Measurements from ENCODE around the gene UPB1.
"Not testable (repeated sequence)": the region's sequence is repeated elsewhere in the genome, so short reads cannot be mapped to it uniquely, and the experiment has no call there.

The UPB1 gene

DNA sequence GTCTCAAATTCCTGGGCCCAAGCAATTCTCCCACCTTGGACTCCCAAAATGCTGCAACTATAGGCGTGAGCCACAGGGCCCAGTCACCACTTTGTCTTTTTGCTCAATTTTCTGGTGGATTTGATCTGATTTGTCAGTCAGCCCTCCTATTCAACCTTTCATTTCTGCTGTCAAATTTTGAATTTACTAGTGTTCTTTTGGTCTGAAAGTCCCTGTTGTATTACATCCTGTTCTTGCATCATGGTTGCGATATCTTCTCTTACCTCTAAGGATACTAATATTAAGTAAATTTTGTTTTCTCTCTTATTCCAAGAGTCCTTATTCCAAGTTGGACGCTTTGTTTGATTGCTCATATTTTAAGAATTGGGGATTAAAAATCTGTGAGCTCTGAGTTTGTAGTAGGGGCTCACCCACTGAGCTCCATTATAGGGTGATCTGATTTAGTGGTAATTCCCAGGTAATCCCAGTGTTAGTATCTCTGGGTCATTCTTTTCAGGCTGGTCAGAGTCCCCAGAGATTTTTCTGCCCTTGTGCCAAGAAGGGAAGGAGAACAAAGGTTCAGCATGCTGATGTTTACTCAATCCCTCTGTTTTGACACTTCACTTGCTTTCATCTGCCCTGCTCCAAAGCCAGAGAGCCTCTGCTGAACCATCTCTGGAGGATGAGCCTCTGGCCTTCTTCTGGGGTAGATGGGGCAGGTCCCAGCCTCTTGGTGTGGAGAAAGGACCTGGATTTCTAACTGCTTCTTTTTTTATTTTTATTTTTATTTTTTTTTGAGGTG, 10.0 kb downstream of the UPB1 start:
- DNase-seq (ENCODE audit: low read depth), result no peak

DNA sequence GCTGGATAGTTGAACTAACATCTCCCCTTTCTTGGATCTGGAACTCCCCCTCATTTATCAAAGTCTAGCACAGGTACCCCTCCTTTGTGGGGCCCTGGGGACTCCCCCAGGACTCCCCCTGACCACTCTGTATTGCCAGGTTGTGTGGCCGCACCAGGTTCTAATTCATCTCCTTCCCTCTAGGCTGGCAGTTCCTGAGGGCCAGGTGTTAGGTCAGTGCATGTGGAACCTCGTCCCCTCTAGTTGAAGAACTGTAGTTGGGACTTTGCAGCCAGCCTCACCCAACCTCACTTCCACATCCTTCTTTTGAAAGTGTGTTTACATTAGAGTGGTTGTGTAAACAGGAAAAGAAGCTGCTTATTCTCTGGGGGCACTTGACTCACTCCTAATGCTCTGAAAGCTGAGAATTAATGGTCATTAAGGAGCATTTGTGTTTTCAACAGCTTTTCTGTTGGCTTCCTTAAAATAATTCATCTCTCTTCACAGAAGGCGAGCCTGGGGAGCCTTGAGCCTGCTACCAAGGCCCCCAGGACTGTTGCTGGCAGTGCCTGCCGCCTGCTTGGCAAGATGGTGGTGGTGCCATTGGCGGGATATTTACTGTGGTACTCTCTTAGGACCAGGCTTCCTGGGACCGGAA, 11.8 kb downstream of the UPB1 start:
- DNase-seq (ENCODE audit: low read depth), result no peak

DNA sequence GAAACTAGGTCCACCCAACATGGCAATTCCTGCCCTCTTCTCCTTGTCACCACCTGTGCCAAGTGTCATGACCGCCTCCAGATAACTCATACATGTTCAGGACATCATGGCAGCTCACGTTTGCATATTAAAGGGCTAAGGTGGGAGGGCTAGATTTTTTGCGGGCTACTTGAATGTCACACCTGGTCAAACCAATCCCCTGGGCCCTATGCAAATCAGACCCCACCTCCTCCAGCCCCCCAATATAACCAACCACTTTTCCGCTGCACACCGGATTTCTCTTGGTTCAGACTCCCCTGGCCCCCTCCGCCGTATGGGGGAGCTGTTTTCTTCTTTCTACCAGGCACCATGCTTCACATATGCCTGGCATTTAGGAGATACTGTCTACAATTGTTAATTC, 12.6 kb downstream of the UPB1 start:
- no peak for DNase-seq (ENCODE audit: low read depth)

DNA sequence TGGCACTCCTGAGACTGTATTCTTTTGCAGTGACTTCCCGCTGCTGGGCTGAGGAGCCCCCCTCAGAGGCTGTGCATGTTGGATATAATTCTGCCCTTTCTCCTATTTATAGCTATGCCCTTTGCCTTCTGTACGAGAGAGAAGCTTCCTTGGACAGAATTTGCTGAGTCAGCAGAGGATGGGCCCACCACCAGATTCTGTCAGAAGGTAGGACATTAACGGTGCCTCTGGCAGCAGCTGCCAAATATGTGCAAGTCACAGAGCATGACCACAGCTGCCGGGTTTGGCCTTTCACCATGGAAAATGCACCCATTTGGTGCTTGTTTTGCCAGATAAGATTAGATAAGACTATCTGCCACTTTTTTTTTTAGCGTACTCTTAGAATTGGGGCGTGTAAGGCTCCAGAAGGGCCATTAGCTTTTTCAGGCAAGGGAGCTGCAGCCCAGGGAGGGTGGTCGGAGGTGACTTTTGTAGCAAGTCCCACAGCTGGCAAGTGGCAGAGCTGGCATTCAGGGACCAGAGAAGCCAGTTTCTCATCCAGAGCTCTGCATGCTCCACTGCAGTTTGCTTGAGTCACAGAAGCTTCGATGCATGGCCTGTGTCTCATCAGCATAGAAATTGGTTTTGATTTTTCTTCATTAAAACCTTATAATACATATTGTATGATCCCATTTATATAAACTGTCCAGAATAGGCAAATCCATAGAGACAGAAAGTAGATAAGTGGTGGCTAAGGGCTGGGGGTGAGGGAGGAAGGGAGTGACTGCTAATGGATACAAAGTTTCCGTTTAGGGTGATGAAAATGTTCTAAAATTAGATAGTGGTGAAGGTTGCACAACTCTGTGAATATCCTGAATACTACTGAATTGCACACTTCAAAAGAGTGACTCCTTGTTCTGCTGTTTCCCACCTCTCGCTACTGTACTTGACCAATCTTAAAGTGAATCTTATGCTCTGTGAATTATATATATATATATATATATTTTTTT, 15.8 kb downstream of the UPB1 start:
- DNase-seq (ENCODE audit: low read depth), result no peak

DNA sequence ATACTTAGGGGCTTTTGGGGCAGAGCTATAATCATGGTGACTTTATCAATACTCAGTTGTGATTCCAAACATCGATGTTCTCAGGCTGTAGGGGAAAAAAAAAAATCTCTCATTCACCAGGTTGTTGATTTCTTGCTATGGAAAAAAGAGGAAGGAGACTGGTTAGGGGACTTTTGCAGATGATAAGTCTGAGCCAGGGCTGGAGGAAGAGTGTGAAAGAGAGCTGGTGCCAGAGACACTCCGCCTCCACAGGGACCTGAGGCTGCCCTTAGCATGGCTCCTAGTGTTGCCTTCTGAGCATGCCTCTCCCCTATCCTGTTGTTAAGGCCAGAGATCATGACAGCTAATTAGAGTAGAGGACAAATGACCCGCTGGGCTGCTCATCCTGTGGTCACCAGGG, 16.9 kb downstream of the UPB1 start:
- no peak for DNase-seq (ENCODE audit: low read depth)

DNA sequence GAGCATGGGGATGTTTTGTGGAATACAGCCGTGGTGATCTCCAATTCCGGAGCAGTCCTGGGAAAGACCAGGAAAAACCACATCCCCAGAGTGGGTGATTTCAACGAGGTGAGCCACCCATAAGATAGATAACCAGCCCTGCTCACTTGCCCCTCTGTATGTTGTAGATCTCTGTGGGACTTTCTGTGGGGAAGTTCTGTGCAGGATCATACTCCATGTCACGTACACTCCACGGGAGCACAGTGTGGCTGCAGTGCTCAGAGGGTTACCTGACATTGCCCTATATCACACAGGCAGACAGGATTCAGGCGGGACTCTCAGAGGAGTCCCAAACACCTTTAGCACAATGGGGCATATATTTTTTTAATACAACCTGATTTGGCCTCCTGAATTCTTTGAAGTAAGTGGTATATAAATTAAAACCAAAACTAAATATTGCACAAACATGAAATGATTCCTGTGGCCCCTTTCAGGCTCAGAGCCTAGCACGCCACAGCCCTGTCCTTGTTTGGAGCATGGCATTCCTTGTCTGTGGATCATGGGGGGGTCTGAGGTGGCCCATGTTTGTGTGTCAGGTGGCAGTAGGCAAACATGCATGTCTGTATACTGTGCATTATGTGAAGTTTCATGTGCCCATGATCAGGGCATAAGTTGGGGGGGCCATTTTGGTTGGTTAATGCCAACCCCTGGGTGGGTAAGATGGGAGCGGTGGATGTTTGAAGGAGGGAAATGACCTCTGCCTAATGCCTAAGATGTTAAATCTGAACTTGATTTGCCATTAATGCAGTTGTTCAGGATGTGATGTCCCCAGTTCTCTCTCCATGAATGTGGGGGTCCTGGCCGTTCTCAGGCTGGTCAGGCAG, 18.5 kb downstream of the UPB1 start:
- no peak for DNase-seq (ENCODE audit: low read depth)

DNA sequence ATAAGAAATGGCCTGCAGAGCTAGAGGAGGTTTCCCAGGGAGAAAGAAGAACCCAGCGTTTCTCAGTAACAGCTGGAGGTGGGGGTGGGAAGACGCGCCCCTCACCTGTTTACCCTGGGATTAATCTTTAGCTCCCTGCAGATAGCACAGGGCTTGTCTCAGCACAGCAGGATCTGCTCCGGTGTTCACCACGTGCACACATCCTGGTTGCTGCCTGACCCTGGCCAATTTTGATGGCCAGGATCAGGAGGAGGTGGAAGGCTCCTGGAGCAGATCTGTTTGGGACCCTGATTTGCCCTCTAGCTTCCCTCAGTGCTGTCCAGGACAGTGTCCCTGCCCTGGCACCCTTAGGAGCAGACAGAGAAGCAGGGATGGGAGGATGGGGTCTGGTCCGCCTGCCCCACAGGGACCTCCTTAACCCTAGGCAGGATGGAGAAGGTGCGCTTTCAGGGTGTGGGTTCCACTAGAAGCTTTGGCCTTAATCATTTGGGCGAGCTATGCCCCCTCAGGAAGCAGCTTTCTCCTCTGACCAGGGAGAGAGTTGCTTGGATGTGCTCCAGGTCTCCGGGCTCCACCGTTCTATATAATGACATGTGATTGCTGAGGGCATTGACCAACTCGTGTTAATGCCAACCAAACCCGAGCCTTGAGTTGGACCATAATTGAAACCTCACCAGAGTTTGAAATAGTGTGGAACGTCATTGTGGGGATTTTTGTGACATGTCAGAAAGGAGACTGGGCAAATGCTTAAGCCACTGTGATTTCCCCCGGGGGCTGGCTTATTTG, 19.3 kb downstream of the UPB1 start:
- no peak for DNase-seq (ENCODE audit: low read depth)

DNA sequence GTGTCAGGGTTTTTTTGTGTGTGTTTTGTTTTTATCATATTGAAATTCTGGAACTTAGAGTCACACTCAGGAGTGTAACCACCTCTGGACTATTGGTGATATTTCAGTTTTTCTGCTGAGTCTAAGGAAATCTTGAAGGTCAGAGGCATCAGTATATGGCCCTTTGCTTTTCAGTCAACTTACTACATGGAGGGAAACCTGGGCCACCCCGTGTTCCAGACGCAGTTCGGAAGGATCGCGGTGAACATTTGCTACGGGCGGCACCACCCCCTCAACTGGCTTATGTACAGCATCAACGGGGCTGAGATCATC, 19.9 kb downstream of the UPB1 start:
- DNase-seq (ENCODE audit: low read depth), result no peak

DNA sequence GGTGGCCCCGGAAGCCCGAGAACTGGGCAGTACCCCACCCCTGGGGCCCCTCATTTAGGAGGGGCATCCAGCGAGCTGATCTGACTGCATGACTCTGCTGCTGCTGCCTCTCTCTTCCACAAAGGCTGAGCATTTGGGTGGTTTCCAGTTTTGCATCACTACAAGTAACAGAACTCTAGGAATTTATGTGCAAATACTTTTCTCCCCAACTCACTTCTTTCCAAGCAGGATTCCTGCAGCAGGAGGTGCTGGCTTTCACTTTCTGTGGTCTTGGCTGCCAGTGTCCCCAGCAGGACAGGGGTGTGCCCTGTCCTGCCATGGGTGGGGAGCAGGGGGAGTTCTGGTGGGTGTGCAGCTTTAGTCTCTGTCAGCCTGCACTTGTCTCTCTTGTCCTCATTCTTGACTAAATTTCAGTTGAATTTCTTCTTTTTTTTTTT, 21.2 kb downstream of the UPB1 start:
- peak; percentile 71 for DNase-seq (ENCODE audit: low read depth)

DNA sequence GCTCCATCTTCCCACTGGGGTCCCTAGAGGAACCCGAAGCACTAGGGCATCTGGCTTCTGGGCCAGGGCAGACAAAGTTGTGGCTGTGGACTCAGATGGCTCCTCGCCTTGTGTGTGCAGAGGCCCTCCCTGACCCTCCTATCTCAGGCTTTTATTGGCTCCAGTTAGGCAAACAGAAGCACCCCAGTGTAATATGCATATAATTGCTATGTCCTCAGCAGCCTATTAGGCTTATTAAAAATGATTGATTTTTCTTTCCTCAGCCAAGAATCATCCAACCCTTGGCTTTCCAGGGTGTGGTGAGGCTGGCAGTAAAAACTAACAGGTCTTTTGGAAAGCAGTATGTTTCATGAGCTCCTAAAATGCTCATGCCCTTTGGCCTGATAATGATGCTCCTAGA, 22.3 kb downstream of the UPB1 start:
- DNase-seq (ENCODE audit: low read depth), result no peak

DNA sequence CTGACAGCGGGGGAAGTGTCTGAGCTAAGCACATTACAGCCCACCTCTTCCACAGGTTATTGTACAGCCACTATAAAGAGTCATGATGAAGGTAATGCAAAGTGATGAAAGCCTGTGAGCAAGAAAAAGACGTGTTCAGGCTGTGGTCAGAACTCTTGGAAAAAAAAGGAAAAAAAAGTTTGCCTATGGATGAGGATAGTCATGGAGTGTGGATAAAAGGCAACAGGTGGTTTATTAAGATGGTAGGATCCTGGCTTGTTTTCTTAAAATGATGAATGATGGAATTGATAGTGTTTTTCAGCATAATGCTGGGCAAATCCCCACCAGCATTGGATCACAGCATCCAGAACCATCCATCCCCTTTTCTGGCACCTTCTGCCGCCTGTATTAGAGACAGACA, 23.1 kb downstream of the UPB1 start:
- DNase-seq (ENCODE audit: low read depth), result no peak

DNA sequence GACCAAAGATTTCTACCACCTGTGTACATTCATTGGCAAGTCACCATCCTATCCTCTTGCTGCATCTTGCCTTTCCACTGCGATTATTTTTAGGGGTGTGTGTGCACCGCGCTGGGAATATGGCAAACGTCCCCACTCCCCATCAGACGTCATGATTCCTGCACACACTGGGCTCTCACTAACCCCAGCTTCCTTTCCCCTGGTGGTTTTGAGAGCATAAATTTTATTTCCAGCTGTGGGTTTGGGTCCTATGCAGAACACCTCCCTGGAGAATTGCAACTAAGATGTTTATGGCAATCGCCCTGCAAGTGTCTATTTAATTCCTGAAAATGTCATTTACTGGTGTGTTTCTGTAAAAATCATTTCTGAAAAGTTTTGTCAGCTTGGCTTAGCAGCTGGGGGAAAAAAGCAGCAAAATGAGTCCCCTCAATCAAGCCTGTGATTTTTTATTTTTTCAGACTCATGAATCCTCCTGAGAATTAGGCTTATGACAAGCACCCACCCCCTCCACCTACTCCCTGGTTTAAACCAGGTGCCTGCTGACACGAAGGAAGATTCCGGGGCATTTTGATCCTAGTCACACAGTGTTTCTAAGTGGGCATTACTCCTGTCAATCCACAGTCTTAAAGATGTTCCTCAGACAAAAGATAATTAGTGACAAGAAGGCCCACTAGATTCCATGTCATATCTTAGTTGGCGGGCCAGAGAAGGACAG, 23.8 kb downstream of the UPB1 start:
- DNase-seq (ENCODE audit: low read depth), result no peak

DNA sequence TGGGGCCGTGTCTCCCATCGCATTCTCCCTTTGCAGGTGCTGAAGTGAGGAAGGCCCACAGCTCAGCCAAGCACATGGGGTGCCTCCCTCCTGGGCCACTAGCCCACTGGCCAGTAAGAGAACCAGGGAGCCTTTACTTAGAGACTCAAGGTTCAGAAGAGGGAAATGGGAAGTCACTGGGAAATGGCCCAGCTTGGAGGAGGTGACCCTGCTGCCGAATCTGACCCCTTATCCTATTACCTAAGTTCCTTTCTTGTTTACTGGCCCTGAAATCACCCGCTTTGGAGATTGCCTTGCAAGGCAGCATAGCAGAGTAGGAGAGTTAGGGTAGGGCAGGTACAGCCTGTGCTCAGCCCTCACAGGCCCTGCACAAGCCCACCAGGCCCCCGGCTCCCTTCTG, 24.4 kb downstream of the UPB1 start:
- no peak for DNase-seq (ENCODE audit: low read depth)

DNA sequence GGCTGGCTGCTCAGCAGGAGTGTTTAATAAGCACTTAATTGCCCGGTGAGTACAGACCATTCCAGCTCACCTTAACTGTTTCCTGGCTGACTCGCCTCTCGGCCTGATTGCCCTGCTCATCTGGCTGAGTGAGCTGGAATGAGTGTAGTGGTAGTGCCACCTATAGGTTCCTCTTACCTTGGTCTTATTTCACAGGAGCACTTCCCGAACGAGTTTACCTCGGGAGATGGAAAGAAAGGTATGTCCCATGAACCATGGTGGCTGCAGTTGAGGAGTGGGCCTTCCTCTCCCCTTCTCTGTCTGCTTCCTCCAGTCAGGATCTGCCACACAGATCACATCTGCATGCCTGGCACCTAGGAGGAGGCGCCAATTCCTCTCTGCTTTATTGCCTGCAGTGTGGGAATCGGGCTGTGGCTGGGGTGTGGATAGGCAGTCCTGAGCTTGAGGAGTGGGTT, 26.7 kb downstream of the UPB1 start:
- DNase-seq (ENCODE audit: low read depth), result peak; percentile 32

DNA sequence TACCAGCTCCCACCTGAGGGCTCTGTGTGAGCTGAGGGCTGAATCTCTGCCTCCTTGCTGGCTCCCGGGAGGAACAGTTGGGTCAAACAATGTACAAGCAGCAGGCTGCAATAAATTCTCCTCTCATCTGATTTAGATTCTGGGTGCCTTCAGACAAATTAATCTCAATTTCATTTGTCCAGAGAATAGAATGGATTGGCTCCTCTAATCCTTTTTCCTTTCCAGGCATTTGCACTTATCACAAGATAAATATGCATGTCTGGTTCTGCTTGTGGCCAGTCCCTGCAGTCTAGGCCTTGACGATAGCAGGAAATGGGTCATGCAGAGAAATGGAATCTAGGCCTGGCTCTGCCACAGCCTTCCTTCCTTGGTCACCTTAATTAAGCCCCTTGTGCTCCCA, 28.7 kb downstream of the UPB1 start:
- DNase-seq (ENCODE audit: low read depth), result no peak

DNA sequence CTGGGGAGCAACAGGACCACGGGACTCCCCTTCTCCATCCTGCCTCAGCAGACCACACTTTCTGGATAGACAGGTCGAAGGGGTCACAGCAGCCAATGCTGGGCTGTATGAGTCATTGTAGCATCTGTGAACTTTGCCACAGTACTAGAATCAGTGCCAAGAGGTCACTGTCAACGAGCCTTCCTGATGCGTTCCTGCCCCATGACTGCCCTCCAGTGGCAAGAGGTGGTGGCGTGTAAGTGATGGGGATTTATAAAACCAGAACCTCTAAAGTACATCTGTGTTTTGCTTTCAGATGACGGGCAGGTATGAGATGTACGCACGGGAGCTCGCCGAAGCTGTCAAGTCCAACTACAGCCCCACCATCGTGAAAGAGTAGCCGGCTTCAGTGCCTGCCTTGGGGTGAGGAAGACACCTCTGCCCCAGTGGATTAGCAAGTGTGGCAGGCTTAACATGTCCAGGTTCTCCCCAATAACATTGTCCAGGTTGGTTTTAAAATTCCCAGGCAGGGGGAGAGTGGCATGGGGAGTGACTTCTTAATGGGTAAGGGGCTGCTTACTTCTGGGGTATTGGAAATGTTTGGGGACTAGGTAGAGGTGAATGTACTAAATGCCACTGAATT, 30.4 kb downstream of the UPB1 start:
- DNase-seq (ENCODE audit: low read depth), result peak; percentile 77

DNA sequence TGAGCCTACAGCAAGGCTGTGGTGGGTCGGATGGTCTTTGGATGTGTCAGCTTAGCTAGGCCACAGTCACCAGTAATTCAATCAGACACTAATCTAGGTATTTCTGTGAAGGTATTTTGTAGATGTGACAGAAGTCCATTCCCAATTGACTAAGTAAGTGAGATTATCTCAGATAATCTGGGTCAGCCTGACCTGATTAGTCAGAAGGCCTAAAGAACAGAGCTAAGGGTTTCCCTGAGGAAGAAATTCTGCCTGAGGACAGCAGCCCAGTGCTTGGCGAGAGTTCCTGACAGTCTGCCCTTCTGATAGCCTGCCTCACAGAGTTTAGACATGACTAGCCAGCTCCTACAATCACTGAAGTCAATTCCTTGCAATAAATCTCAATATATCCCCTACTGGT, 31.1 kb downstream of the UPB1 start:
- DNase-seq (ENCODE audit: low read depth), result no peak

DNA sequence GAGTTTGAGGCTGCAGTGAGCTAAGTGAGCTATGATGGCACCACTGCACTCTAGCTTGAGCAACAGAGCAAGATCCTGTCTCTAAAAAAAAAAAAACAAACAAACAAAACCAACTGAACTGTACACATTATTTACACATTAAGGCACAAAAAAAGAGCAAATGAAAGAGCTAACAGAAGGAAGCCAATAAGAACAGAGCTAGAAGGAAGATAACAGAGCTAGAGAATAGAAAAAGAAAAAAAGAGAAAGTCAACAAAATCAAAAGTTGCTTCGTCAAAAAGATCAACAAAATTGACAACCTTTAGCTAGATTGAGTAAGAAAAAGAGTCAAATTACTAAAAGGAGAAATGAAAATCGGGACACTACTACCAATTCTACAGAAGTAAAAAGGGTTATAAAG, 34.8 kb downstream of the UPB1 start:
- DNase-seq (ENCODE audit: low read depth), result no peak

DNA sequence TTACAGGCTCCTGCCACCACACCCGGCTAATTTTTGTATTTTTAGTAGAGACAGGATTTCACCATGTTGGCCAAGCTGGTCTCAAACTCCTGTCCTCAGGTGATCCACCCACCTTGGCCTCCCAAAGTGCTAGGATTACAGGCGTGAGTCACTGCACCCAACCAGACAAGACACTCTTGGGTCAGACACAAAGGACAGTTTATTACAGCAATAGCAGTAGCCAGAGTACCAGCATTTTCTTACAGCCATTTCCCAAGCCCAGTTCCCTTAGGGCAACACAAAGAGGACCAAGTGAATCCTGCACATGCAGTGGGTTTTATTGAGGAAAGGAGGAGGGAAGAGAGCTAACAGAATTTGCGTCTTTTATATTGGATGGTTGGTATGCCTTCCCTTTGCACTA, 35.8 kb downstream of the UPB1 start:
- not testable (repeated sequence) for DNase-seq (ENCODE audit: low read depth)

DNA sequence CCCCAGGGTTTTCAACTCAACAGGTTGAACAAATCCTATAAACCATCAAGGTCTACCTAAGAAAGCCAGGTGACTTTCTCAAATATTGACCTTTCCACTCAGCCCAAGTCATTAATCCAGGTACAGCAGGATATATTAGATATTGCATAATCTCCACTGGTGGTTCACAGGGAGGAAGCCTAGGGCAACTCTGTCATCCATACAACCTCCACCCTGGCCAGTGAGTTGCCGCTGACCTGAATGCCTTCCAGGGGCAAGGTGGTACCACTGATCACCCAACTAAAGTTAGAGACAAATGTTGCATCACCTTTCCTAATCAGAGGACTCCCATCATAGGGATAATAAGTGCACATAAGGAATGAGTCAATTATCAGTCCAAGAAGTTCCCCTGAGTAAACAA, 36.9 kb downstream of the UPB1 start:
- DNase-seq (ENCODE audit: low read depth), result no peak

Measured in fibroblast of the conjunctiva (primary cell).